Heart right ventricle (tissue), 16 donors: Measurements from ENCODE around the gene LMX1A. TPM values are rescaled to one million over a fixed set of nuclear protein-coding genes. Genes with fewer than 3 reads are reported as not detected.

Source experiments
- ATAC-seq, 8 donors: fragments of 200-7000 bp; cut with Tn5 transposase; one replicate each; pipeline ENCODE4 v1.9.1; 2020; ENCODE audit warnings: mild to moderate bottlenecking in 8 of 8, moderate library complexity in 8 of 8, moderate number of reproducible peaks in 1 of 8
- DNase-seq, 2 donors: peaks; one replicate each; pipeline ENCODE4 v3.0.0-alpha.2; 2020
- H3K27ac ChIP-seq, 10 donors: fragments of 200-600 bp; sonication (generic) in 2 of 10; one replicate each; pipeline versions ENCODE4 v1.5.0 to v1.8.0; 2020 to 2022; ENCODE audit warnings: mild to moderate bottlenecking in 3 of 10
- H3K27me3 ChIP-seq, 7 donors: fragments of 200-600 bp; one replicate each; pipeline ENCODE4 v1.8.0; 2021 to 2022; ENCODE audit warnings: mild to moderate bottlenecking in 2 of 7
- H3K36me3 ChIP-seq, 9 donors: fragments of 200-600 bp; sonication (generic) in 1 of 9; one replicate each; pipeline versions ENCODE4 v1.5.0 to v1.8.0; 2020 to 2022; ENCODE audit warnings: mild to moderate bottlenecking in 2 of 9
- H3K4me1 ChIP-seq, 9 donors: fragments of 200-600 bp; sonication (generic) in 1 of 9; one replicate each; pipeline versions ENCODE4 v1.5.0 to v1.8.0; 2020 to 2022; ENCODE audit warnings: mild to moderate bottlenecking in 4 of 9
- H3K4me3 ChIP-seq, 10 donors: fragments of 200-600 bp; sonication (generic) in 2 of 10; one replicate each; pipeline versions ENCODE4 v1.5.0 to v1.8.0; 2020 to 2022; ENCODE audit warnings: mild to moderate bottlenecking in 7 of 10, moderate library complexity in 2 of 10
- H3K9me3 ChIP-seq, 11 donors: fragments of 200-600 bp in 10 of 11; sonication (generic) in 2 of 11; one replicate each; pipeline versions ENCODE4 v1.5.0 to v1.8.0; 2013 to 2022; ENCODE audit warnings: mild to moderate bottlenecking in 2 of 11, control low read depth in 1 of 11, moderate library complexity in 1 of 11
- WGBS, 2 donors: extraction: QIAGEN DNeasy Blood & Tissue Kit; methylation state at CpG; one replicate each; pipeline ENCODE4 v1.1.7; 2013; ENCODE audit warnings: inconsistent platforms in 1 of 2; 5-methylcytosine and 5-hydroxymethylcytosine counted together
- intact Hi-C, 10 donors: fragments of 100-400 bp; cut with DNase I; formaldehyde crosslinking; loops; one replicate each; pipeline versions ENCODE4 v1.11.1 to v1.14.2; 2022
- polyA plus RNA-seq, 2 donors: library from polyadenylated mRNA; stranded (reverse); fragments of 200-250 nt; gene quantifications; one replicate each; pipeline ENCODE4 v1.2.3, GENCODE V29; 2013
- total RNA-seq, 10 donors: library from RNA; stranded (reverse); fragmentation: NEBNext Ultra II Directional in 3 of 10; extraction: Animal tissue kit (Norgen Biotek cat#: 25700) in 3 of 10; gene quantifications; one replicate each; pipeline versions ENCODE4 v1.2.1 to v1.2.4, GENCODE V29; 2021 to 2023
- TF ChIP-seq, protein P1 (sequence below), 9 donors: fragments of 200-600 bp; sonication (generic) in 2 of 9; IDR thresholded peaks; one replicate each; pipeline versions ENCODE4 v1.5.0 to v1.8.0; 2021 to 2022; ENCODE audit warnings: antibody characterized with exemption in 9 of 9, mild to moderate bottlenecking in 5 of 9, moderate library complexity in 1 of 9
- donor health status: Arrhythmogenic right ventricular cardiomyopathy.
- donor health status: ischemic (EF 13 %, LVEDD 7.1; RV severe dilation, severe dysfunction).
- donor health status: healthy with polysubstance abuse.
- donor health status: DM: no; HTN: yes; CAD: no.
- donor health status: DM: no; HTN: no; CAD: no.
- donor health status: ischemic (EF 25% LVEDD 6.9; RV normal size, moderate dysfunction).
- donor health status: ischemic (EF 25% LVEDD 5.7; RV mildly dilated, moderate dysfunction).
- donor health status: healthy.
- donor health status: DM: yes; HTN: yes; CAD: no.
- donor health status: Ischemic cardiomyopathy.
- donor health status: ischemic (EF 35%, LVEDD 5.7; RV mildly dilated, moderate dysfunction).
- donor health status: nonischemic (EF 11% LVEDD 7.7; RV severe dilation, severe dysfunction).
- donor health status: DM: yes; HTN: yes; CAD: no.
- donor health status: PGD.
- donor health status: ischemic (EF 29% LVEDD 5.4; RV normal size, mild dysfunction).
- donor health status: nonischemic (EF 23%, LVEDD 6.1; RV moderate dilation, normal function).

The LMX1A gene
- total and polyA plus RNA-seq, 12 donors: 0.04 to 0.19 (median 0.14) TPM; not detected in 9

DNA sequence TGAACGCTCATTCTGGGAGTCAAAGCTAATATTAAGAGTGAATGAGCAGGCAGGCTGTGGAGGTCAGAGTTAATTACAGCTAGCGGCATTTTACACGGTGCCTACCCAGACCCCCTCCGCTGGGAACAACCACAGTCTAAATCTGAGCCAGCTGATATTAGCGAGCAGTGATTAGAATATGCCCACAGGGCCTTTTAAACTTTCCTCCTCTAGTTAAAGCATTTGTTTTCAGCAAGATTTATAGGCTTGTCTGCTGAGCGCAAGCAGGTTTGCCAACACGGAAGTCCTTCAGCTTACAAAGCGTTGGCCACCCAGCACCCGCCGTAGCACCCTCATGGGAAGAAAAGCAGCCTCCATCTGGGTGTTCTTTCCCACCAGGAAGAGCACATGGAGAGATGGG, 72.1 kb downstream of the LMX1A start:
- no peak overlapping the region for H3K27ac ChIP-seq
- ATAC-seq (no peak), DNase-seq (no peak)
- no peak overlapping the region for H3K4me3 ChIP-seq
- no peaks in the 10 kb centered on the region for H3K9me3 ChIP-seq
- intact Hi-C loops: no loop called here
- TF ChIP-seq, protein P1, sequence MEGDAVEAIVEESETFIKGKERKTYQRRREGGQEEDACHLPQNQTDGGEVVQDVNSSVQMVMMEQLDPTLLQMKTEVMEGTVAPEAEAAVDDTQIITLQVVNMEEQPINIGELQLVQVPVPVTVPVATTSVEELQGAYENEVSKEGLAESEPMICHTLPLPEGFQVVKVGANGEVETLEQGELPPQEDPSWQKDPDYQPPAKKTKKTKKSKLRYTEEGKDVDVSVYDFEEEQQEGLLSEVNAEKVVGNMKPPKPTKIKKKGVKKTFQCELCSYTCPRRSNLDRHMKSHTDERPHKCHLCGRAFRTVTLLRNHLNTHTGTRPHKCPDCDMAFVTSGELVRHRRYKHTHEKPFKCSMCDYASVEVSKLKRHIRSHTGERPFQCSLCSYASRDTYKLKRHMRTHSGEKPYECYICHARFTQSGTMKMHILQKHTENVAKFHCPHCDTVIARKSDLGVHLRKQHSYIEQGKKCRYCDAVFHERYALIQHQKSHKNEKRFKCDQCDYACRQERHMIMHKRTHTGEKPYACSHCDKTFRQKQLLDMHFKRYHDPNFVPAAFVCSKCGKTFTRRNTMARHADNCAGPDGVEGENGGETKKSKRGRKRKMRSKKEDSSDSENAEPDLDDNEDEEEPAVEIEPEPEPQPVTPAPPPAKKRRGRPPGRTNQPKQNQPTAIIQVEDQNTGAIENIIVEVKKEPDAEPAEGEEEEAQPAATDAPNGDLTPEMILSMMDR (IDR thresholded peaks at IDR 0.05): no peak
- H3K4me1 ChIP-seq: no peaks in the 10 kb centered on the region
- H3K27me3 ChIP-seq: peaks cover 0 to 81% (median 46%) of the 10 kb centered on the region in 7 donors
- 75 to 80% methylated on average over 10 of the region's 10 CpGs for WGBS, 2 donors
- H3K36me3 ChIP-seq: no peaks in the 10 kb centered on the region

DNA sequence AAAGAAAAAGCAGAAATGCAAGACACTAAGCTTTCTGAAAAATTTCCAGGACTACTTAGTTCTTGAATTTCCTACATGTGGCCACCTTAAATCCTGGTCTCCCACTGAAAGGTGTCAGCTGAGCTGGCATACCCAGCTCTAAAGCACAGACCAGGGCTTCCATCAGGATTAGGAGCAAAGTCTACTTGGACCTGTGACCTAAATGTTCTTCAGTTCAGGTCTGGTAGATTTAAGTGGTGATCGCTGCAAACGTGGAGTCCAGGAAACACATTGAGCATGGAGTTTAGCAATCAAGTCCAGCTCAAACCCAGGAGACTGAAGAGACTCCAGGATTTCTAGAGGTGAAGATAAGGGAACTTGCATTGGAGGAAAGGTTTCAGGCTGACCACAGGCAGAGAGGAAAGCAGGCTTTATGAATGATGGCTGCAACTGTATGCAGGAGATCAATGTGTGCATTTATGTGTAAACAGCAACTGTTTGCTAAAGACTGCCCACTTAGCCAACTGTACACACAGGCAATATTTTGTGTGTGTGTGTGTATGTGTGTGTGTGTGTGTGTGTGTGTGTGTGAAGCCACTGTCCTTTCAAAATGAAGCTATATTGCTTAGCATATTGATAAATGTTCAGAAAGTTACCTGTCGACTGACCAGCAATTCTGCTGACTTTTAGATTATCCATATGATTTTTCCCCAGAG, 75.2 kb downstream of the LMX1A start:
- H3K36me3 ChIP-seq: no peaks in the 10 kb centered on the region
- H3K9me3 ChIP-seq: no peaks in the 10 kb centered on the region
- intact Hi-C loops: no loop called here
- H3K27me3 ChIP-seq: peaks cover 0 to 50% (median 26%) of the 10 kb centered on the region in 7 donors
- ATAC-seq: no peak
- DNase-seq: no peak
- no peak overlapping the region for H3K27ac ChIP-seq
- WGBS, 2 donors: 71 to 77% methylated on average over 3 of the region's 3 CpGs
- H3K4me1 ChIP-seq: no peaks in the 10 kb centered on the region
- H3K4me3 ChIP-seq: no peak overlapping the region
- TF ChIP-seq, protein P1 (IDR thresholded peaks at IDR 0.05): no peak

DNA sequence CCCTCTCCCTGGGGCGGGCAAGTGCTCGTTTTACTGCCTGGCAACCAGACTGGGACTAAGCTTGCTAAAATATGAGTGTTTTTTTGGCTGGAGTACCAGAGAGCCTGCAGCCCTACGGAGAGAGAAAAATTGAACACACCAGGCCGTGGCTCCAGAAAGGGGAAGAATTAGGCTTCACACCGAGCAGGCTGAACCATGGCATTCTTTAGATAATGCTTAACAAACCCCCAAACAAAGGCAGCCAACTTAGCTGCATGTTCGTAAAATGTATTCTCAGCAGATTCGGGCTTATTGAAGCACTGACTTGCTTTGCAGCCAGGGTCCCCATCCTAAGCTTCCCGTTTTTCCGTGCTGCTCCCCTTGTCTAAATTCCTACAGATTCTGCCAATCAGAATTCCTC, 76.6 kb downstream of the LMX1A start:
- WGBS, 2 donors: 42 to 46% methylated on average over 9 of the region's 9 CpGs
- Histone ChIP-seq H3K27ac (no peak overlapping the region), H3K27me3 (peaks cover 0 to 38% (median 21%) of the 10 kb centered on the region in 7 donors), H3K4me3 (no peak overlapping the region), H3K4me1 (no peaks in the 10 kb centered on the region), H3K36me3 (no peaks in the 10 kb centered on the region), H3K9me3 (no peaks in the 10 kb centered on the region)
- DNase-seq (no peak), ATAC-seq (no peak)
- intact Hi-C loops: no loop called here
- TF ChIP-seq, protein P1 (IDR thresholded peaks at IDR 0.05): no peak

DNA sequence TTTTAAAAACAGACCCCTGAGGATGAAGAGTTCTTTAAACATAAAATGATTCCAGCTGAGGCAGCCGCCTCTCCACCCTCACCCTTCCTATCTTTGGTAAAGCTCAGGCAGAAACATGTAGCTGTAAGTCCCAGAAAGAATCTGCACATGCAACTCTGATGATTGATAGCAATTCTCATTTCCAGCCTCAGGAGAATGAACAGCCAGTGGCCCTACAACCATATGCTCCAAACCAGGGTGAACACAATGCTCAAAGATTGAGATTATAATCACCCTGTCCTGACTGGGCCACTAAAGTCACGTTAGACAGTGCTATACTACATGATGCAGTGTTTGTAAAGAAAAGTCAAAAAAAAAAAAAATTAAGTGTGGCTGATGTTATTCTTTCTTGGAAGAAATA, 80.2 kb downstream of the LMX1A start:
- no peaks in the 10 kb centered on the region for H3K4me1 ChIP-seq
- H3K27me3 ChIP-seq: peaks cover 0 to 28% (median 8%) of the 10 kb centered on the region in 7 donors
- no peaks in the 10 kb centered on the region for H3K9me3 ChIP-seq
- no peaks in the 10 kb centered on the region for H3K36me3 ChIP-seq
- H3K4me3 ChIP-seq: no peak overlapping the region
- 48 to 50% methylated on average over 2 of the region's 2 CpGs for WGBS, 2 donors
- DNase-seq (no peak), ATAC-seq (no peak)
- intact Hi-C loops: no loop called here
- no peak overlapping the region for H3K27ac ChIP-seq
- TF ChIP-seq, protein P1 (IDR thresholded peaks at IDR 0.05): no peak
